GM12878 (cell line): ENCODE results near the gene SNX33. TPM values are rescaled to one million over a fixed set of nuclear protein-coding genes. Genes with fewer than 3 reads are reported as not detected.

Source experiments
- ASH2L ChIP-seq: fragments of 300-600, 200-600 bp; sonication (generic); IDR thresholded peaks from 2 replicates; pipeline ENCODE4 v1.6.1; 2017; ENCODE audit warnings: low read depth, mild to moderate bottlenecking, borderline replicate concordance
- BACH1 ChIP-seq: fragments of 450-650 bp; IDR thresholded peaks from 2 replicates; pipeline ENCODE4 v1.6.1; 2017; ENCODE audit warnings: mild to moderate bottlenecking, borderline replicate concordance
- CBFB ChIP-seq: IDR thresholded peaks from 2 replicates; pipeline ENCODE4 v1.6.1; 2016; ENCODE audit warnings: antibody characterized with exemption, low read depth
- FOS ChIP-seq: IDR thresholded peaks from 3 replicates; pipeline ENCODE4 v1.6.1; 2011; ENCODE audit warnings: borderline replicate concordance; ENCODE audit not compliant: insufficient read length; ENCODE audit errors: extremely low read depth
- polyA plus RNA-seq, 11 experiments: library from polyadenylated mRNA; depleted of rRNA in 4 of 11; unstranded in 6 of 11; stranded (reverse) in 5 of 11; fragments of >200 nt; fragmentation: Nextera tagmentation in 4 of 11; fragmentation: Illumina TruSeq in 1 of 11; extraction: Ambion mirVana in 4 of 11; extraction: Trizol in 1 of 11; gene quantifications; 1 replicate in 1 of 11; 2 replicates in 10 of 11; pipeline versions ENCODE4 v1.2.1 to v1.2.3, GENCODE V29; 2011 to 2016; ENCODE audit warnings: inconsistent platforms in 2 of 11, missing spikeins in 2 of 11, low read depth in 1 of 11
- total RNA-seq, 4 experiments: library from RNA; depleted of rRNA in 3 of 4; stranded (reverse); fragments of >200 nt in 3 of 4; fragmentation: Illumina TruSeq in 1 of 4; extraction: Trizol in 1 of 4; gene quantifications; 2 replicates each; pipeline versions ENCODE4 v1.2.1 to v1.2.3, GENCODE V29; 2013 to 2021
- TF ChIP-seq, protein P1 (sequence below): fragments of 450-650 bp; IDR thresholded peaks from 2 replicates; pipeline ENCODE4 v1.6.1; 2017; ENCODE audit warnings: mild to moderate bottlenecking, moderate library complexity

The SNX33 gene
- total and polyA plus RNA-seq, 10 of the 15 experiments (the other 5 are each of a cell fraction or from before 2014, with no cell fraction given) = 0.13 to 1.9 (median 0.55) TPM

DNA sequence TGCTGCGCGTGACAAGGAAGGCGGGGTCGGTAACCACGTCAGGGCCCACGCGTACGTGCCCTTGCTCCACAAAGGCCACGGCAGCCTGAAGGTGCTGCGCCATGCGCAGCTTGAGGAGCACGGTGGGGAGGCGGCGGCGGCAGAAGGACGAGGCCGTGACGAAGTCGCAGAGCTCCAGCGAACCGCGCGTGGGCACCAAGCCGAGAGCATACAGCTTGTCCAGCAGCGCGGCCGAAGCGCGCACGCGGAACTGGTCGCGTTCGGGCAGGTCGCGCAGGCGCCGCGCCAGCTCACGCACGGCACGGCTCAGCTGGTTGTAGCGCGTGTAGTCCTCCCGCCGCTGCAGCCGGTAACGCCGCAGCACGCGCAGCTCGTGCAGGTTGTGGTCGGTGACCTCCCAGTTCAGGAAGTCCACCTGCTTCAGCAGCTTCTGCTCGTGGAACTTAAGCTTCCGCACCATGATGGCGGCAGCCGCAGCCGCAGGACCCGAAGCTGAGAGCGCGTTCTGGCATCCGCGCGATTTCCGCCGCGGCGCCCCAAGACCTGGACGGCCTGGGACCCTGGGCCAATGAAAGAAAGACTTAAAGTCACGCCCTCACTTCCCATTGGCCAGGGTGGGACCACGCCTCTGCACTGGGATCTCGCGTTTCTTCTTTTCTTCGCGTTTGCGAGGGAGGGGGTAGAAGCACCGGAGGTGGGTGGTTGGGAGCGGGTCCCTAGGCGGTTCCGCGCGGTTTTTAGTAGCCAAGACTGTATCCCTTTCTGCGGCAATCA is 7.8 kb upstream of the SNX33 start, which contains the start of gene IMP3 (continued):
- TF ChIP-seq, protein P1, sequence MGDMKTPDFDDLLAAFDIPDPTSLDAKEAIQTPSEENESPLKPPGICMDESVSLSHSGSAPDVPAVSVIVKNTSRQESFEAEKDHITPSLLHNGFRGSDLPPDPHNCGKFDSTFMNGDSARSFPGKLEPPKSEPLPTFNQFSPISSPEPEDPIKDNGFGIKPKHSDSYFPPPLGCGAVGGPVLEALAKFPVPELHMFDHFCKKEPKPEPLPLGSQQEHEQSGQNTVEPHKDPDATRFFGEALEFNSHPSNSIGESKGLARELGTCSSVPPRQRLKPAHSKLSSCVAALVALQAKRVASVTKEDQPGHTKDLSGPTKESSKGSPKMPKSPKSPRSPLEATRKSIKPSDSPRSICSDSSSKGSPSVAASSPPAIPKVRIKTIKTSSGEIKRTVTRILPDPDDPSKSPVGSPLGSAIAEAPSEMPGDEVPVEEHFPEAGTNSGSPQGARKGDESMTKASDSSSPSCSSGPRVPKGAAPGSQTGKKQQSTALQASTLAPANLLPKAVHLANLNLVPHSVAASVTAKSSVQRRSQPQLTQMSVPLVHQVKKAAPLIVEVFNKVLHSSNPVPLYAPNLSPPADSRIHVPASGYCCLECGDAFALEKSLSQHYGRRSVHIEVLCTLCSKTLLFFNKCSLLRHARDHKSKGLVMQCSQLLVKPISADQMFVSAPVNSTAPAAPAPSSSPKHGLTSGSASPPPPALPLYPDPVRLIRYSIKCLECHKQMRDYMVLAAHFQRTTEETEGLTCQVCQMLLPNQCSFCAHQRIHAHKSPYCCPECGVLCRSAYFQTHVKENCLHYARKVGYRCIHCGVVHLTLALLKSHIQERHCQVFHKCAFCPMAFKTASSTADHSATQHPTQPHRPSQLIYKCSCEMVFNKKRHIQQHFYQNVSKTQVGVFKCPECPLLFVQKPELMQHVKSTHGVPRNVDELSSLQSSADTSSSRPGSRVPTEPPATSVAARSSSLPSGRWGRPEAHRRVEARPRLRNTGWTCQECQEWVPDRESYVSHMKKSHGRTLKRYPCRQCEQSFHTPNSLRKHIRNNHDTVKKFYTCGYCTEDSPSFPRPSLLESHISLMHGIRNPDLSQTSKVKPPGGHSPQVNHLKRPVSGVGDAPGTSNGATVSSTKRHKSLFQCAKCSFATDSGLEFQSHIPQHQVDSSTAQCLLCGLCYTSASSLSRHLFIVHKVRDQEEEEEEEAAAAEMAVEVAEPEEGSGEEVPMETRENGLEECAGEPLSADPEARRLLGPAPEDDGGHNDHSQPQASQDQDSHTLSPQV = no peak
- TF ChIP-seq FOS (peak; percentile 38), BACH1 (peak; percentile 93), ASH2L (no peak), CBFB (peak; percentile 96)
